ENCODE results near the gene THEM4. TPM values are rescaled to one million over a fixed set of nuclear protein-coding genes. Genes with fewer than 3 reads are reported as not detected.

Gene THEM4
- total RNA-seq, 2 experiments from 2014 or later = 24.0 to 24.5 TPM

DNA sequence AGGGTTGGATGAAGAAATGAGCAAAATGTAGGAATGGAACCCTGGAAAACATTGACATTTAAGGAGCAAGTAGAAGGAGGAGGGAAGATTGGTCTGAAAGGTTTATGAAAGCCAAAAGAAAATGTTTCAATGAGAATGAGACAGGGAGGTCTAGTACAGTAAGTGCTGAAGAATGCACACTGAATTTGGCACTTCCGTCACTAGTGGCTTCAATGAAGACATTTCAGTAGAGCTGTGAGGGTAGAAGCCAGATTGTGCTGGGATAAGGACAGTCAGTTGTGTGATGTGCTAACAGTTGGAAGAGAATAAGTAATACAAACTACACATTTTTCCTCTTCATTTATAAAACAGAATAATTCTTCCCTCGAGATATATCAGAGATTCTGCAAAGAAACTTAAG is 17.1 kb downstream of the THEM4 start:
- Mint-ChIP-seq H3K27ac (peak overlapping the region; percentile 80), H3K4me3 (no peak overlapping the region), H3K9me3 (no peaks in the 10 kb centered on the region), H3K27me3 (no peaks in the 10 kb centered on the region), H3K4me1 (ENCODE audit: low read depth) (peaks cover 66% of the 10 kb centered on the region), H3K36me3 (ENCODE audit: low read depth) (peaks cover 91% of the 10 kb centered on the region)
- Histone ChIP-seq H3K9me3 (ENCODE audit: control insufficient read depth in 1 of 2, insufficient read depth in 1 of 2, low read length in 2 of 2) (no peaks in the 10 kb centered on the region), H3K4me1 (ENCODE audit: insufficient read depth, low read length) (peaks cover 37% of the 10 kb centered on the region), H3K4me3 (ENCODE audit: low read length) (no peak overlapping the region), H3K27me3 (ENCODE audit: control insufficient read depth in 1 of 2, insufficient read depth in 2 of 2, low read length in 2 of 2) (no peaks in the 10 kb centered on the region), H3K36me3 (ENCODE audit: insufficient read depth, low read length) (peaks cover 62% of the 10 kb centered on the region), H3K27ac (ENCODE audit: low read depth in 1 of 2, low read length in 2 of 2) (peak overlapping the region in 1 of 2 donors; percentile 20)
- ChIA-PET POLR2A (interaction anchor here (1.1 to 1.8 kb wide), 3 partner anchors 13 to 109 kb away, joined by 5 to 11 read pairs (median 5); no protein-coding TSS in a partner anchor), CTCF (interaction anchor here (1.6 to 2.9 kb wide), 2 partner anchors 16 to 109 kb away, joined by 6 to 10 read pairs; no protein-coding TSS in a partner anchor)
- no peak for TF ChIP-seq CTCF (IDR thresholded peaks at IDR 0.05)
- DNase-seq = peak in 1 of 14 experiments; percentile 19
- no peak for ATAC-seq (ENCODE audit: poor library complexity)
- intact Hi-C loops (cut with DNase I, micrococcal nuclease) = no loop called here

DNA sequence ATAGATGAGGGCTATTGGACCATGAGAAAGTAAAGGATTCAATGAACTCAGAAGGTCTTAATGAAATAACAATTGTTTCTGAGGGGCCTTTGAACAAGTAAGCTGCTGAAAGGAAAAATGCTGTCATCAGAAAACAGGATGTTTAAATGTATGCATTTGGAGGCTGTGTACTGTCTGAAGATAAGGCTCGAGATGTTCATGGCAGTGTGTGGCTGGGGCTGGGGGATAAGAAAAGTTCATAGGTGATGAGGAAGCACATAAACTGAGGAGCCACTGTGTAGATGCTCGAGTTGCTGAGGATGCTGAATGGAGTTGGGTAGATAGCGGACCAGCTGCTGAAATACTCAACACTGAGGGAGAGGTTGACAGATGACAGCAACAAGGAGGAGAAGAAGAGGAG is 17.8 kb downstream of the THEM4 start:
- intact Hi-C loops (cut with DNase I, micrococcal nuclease) = no loop called here
- CTCF ChIA-PET = interaction anchor here (1.6 to 2.9 kb wide), 3 partner anchors 17 to 110 kb away, joined by 6 to 10 read pairs (median 7); no protein-coding TSS in a partner anchor
- ATAC-seq (ENCODE audit: poor library complexity) (peak; percentile 67), DNase-seq (peak in 4 of 14 experiments; percentile 1 to 37 (median 16))
- peaks cover 94% of the 10 kb centered on the region for H3K36me3 Mint-ChIP-seq (ENCODE audit: low read depth)
- Histone ChIP-seq H3K4me3 (ENCODE audit: low read length) (no peak overlapping the region), H3K9me3 (ENCODE audit: control insufficient read depth in 1 of 2, insufficient read depth in 1 of 2, low read length in 2 of 2) (no peaks in the 10 kb centered on the region), H3K4me1 (ENCODE audit: insufficient read depth, low read length) (peaks cover 30% of the 10 kb centered on the region), H3K27me3 (ENCODE audit: control insufficient read depth in 1 of 2, insufficient read depth in 2 of 2, low read length in 2 of 2) (no peaks in the 10 kb centered on the region), H3K27ac (ENCODE audit: low read depth in 1 of 2, low read length in 2 of 2) (peak overlapping the region in 1 of 2 donors; percentile 20), H3K36me3 (ENCODE audit: insufficient read depth, low read length) (peaks cover 69% of the 10 kb centered on the region)
- peak overlapping the region; percentile 80 for H3K27ac Mint-ChIP-seq
- TF ChIP-seq CTCF (IDR thresholded peaks at IDR 0.05) = no peak
- H3K4me1 Mint-ChIP-seq (ENCODE audit: low read depth) = peaks cover 59% of the 10 kb centered on the region
- no peaks in the 10 kb centered on the region for H3K9me3 Mint-ChIP-seq
- peak overlapping the region; percentile 2 for H3K4me3 Mint-ChIP-seq
- POLR2A ChIA-PET = interaction anchor here (1.1 to 1.8 kb wide), 3 partner anchors 14 to 110 kb away, joined by 5 to 7 read pairs (median 5); partner anchors contain the start of gene THEM4
- no peaks in the 10 kb centered on the region for H3K27me3 Mint-ChIP-seq

- intact Hi-C loops (cut with DNase I, micrococcal nuclease) = loop anchor here (1.0 to 2.0 kb wide), 5 partner anchors 16 to 112 kb away; no protein-coding TSS in a partner anchor
- DNase-seq (peak in 3 of 14 experiments; percentile 52 to 63 (median 62)), ATAC-seq (ENCODE audit: poor library complexity) (peak; percentile 69)
- Mint-ChIP-seq H3K27ac (peak overlapping the region; percentile 76), H3K4me1 (ENCODE audit: low read depth) (peaks cover 40% of the 10 kb centered on the region), H3K9me3 (no peaks in the 10 kb centered on the region), H3K36me3 (ENCODE audit: low read depth) (peaks cover 88% of the 10 kb centered on the region), H3K4me3 (no peak overlapping the region), H3K27me3 (no peaks in the 10 kb centered on the region)
- Histone ChIP-seq H3K9me3 (ENCODE audit: control insufficient read depth in 1 of 2, insufficient read depth in 1 of 2, low read length in 2 of 2) (no peaks in the 10 kb centered on the region), H3K36me3 (ENCODE audit: insufficient read depth, low read length) (peaks cover 62% of the 10 kb centered on the region), H3K4me1 (ENCODE audit: insufficient read depth, low read length) (peaks cover 16% of the 10 kb centered on the region), H3K4me3 (ENCODE audit: low read length) (no peak overlapping the region), H3K27me3 (ENCODE audit: control insufficient read depth in 1 of 2, insufficient read depth in 2 of 2, low read length in 2 of 2) (no peaks in the 10 kb centered on the region), H3K27ac (ENCODE audit: low read depth in 1 of 2, low read length in 2 of 2) (no peak overlapping the region)
- POLR2A ChIA-PET = interaction anchor here (0.8 to 3.3 kb wide), 5 partner anchors 9 to 107 kb away, joined by 3 to 17 read pairs (median 4); partner anchors contain the start of gene THEM4
- peak; percentile 68 for TF ChIP-seq CTCF (IDR thresholded peaks at IDR 0.05)
- CTCF ChIA-PET = interaction anchor here (1.0 to 2.1 kb wide), 5 partner anchors 9 to 113 kb away, joined by 4 to 12 read pairs (median 7); no protein-coding TSS in a partner anchor
Observed at GRCh38 chr1:151888972-151889570, 20.2 kb downstream of the THEM4 start.
